SH-SY5Y (cell line): Measurements from ENCODE around the gene STAC2.

Experiments
- GATA2 ChIP-seq: IDR thresholded peaks from 2 replicates; pipeline ENCODE4 v1.6.1; 2011; ENCODE audit warnings: mild to moderate bottlenecking, low read depth, low read length
- GATA3 ChIP-seq: IDR thresholded peaks from 2 replicates; pipeline ENCODE4 v1.6.1; 2011; ENCODE audit warnings: low read depth, mild to moderate bottlenecking, low read length, moderate library complexity

The STAC2 gene

DNA sequence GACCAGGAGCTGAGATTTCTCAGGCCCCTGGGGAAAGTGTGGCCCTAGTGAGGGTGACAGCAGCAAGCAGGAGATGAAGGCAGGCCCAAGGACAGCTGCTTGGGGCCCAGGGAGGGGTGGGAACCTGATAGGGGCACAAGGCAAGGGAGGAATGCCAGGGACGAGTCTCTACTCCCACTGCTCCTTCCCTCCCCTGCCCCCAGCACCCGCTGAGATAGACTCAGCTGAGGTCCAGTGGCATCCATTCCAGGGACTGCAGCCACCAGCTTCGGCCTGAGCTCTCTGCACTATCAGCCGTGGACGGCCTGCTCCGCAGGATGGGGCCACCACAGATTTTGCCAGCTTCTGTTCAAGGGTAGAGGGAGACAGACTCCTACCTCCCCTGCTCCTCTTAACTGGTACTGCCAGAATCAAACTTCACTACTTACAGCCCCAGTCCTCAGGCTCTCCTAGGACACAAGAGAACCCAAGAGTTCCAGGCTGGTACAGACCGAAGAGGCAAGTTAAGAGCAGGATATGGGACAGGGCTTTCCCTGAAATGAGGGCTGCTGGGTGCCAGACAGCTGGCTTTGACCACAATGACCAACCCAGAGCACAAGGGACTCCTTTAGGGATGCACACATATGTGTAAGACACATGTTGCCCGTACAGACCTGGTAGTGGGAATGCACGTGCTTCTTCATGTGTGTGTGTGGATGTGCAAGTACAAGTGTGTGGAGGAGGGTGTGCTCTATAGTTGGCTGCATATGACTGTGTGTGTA is 33.8 kb downstream of the STAC2 start:
- no peak for TF ChIP-seq GATA2
- TF ChIP-seq GATA3: no peak

DNA sequence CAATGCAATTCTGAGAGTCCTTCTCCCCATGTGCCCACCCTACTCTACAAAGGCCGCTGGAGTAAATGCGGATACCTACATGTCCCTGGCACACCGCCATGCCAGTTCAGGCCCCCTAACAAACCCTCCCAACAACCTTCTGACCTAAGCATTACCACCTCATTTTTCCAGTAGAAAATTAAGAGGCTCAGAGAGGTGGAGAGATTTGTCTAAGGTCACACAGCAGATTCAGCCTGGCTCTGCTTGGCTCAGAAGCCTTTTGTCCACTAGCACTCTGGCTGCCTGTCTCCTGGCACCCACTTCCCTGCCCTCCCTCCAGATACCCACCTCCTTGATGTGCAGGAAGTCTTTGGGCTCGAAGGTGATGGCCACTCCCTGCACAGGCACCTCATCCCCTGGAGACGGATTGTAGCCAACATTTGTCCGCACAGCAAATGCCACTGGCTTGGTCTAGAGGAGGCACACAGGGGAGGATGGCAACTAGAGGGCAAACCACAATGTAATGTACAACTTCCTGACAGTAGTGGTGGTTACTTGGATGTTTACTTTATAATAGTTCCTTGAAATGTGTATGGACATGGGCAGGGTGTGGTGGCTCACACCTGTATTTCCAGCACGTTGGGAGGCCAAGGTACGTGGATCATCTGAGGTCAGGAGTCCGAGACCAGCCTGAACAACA is 38.5 kb downstream of the STAC2 start:
- TF ChIP-seq GATA3: no peak

DNA sequence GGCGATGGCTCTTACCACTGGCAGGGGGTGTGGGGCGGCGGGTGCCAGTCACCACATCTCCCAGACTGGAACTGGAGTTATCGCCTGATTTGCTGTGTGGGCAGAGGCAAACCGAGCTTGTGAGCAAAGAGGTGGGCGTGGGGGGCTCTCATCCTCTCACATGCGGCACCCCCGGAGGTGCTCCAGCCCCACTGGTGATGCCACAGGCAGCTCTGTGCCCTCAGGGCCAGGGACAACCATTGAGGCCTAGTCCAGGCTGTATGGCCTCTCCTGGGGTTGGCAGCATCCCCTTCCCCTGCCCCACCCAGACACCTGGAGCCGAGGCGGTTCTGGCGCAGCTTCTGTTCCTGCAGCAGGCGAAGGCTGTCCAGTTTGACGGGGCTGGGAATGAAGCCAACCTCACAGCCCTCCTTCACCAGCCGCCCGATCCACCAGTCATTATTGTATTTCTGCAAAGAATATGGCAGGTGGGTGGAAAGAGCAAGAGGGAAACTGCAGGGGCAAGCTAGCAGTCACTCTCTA is 39.2 kb downstream of the STAC2 start:
- TF ChIP-seq GATA2: no peak
- TF ChIP-seq GATA3: no peak

DNA sequence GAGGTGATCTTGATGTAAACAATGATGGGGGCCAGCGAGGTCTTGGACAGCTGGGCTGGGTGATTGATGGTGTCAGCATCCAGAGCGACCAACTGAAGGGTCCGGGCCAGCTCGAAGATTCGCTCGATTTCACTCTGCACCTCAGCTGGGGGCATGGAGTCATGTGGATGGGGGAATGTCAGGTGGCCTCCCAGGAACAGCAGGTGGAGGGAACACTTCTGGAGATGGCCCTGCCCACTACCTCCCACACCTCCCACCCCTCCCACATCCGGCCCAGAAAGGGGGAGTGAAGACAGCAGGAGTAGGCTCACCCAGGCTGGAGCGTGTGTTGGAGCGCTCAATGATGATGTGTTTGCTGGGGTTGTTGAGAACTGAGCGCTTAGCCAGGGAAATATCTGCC is 42.0 kb downstream of the STAC2 start:
- TF ChIP-seq GATA2 (no peak), GATA3 (no peak)

DNA sequence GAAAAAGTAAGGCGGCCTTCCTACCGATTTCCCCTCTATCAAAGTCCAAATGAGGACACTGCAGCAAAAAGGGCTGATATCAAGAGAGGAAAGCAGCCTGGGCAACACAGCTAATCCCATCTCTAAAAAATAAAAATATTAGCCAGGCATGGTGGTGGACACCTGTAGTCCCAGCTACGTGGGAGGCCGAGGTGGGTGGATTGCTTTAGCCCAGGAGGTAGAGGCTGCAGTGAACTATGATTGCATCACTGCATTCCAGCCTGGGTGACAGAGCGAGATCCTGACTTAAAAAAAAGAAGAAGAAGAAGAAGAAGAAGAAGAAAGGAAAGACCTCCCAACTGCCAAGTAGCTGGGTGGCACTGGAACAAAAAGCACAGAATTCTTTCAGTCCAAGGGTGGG is 42.7 kb downstream of the STAC2 start:
- TF ChIP-seq GATA3 (no peak), GATA2 (no peak)

DNA sequence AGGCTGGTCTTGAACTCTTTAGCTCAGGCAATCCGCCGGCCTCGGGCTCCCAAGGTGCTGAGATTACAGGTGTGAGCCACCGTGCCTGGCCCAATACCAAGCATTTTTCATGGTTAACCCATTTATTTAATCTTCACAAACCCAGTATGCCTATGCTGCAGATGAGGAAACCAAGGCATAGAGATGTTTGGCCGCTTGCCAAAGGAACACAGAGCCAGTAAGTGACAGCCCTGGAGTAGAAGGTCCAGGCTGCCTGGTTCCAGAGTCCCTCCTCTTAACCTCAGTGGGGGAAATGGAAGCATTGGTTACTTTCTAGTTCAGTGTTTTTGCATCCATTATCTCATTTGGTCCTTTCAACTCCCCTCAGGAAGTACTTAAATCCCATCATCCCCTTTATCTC is 44.4 kb downstream of the STAC2 start:
- TF ChIP-seq GATA2: no peak
- no peak for TF ChIP-seq GATA3

DNA sequence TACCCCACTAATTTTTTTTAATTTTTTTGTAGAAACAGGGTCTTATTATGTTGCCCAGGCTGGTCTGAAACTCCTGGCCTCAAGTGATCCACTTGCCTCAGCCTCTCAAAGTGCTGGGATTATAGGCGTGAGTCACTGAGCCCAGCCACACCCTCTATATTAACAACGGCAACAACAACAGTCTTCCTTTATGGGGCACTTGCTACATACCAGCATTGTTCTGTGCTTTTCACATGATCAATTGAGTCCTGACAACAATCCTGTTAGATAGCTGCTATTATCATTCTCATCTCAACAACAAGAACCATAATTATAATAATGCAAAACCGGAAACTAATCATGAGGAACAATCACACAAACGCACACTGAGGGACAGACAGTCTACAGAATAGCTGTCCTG is 47.2 kb downstream of the STAC2 start:
- TF ChIP-seq GATA2: no peak
- TF ChIP-seq GATA3: no peak

DNA sequence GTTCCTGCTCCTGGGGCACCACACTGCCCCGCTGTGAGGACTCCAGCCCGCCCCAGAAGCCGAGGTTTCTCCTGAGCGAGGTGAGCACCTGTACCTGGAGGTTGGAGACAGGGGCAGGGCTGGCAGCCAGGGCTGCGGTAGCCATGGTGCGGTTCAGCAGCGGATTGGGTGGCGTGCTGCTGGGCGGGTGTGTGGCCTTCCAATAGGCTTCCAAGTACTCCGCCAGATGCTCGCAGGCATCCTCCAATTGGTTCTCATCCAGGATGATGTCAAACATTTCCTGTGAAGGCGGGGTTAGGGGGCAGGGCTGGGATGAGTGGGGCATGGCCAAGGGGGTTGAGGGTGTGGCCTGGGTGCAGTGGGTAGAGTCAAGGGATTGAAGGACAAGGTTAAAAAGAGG is 48.5 kb downstream of the STAC2 start:
- TF ChIP-seq GATA2: no peak
- no peak for TF ChIP-seq GATA3

DNA sequence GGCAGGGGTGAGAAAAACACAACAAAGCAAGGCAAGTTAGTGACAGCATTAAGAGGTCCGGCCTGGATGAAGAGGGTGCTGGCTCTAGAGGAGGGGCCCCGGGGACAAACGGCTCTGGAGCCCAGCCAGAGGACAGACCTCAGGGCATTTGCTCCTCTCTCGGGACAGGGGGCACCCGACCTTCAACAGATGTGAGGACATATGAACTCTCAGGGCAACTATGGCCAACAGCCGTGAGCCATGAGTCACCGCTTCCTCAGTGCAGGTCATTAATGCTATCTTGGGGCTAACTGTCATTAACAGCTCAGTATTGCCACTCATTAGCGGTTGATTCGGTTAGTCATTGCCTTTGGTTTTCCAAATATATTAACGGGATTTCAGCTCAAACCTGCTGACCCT is 50.1 kb downstream of the STAC2 start:
- TF ChIP-seq GATA2 (no peak), GATA3 (no peak)

DNA sequence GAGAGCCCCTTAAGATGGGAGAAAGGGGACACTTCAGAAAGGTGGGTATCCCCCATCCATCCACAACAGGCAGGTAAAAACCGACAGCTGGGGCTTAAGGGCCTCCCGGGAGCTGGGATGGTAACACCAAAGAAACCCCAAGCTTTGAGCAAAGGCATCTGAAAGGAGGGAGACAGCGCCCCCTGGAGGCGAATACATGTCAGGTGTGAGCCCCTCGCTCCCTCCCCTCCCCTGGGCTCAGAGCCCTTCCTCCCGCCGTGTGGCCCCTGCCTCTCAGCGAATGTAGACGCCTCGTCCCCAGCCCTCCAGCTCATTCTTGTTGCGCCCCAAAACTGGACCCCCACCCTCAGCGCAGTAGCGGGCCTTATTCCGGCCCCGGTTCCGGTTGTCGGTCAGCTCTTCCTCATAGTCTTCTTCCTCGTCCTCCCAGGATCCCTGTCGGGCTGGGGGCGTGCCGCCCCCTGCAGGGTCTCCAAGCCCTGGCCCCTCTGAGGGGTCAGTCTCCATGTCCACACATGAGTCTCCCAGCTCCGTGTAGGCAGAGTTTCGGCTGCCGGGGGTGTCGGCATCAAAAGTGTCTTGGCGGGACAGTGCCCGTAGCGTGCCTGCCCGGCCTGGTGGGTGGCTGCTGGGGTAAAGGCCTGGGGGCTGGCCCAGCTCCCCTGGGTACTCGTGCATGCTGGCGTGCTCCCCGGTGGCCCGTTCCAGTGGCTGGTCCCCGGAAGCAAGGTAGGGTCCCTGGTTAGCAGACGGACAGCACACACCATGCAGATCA is 50.6 kb downstream of the STAC2 start:
- TF ChIP-seq GATA2 (no peak), GATA3 (no peak)

DNA sequence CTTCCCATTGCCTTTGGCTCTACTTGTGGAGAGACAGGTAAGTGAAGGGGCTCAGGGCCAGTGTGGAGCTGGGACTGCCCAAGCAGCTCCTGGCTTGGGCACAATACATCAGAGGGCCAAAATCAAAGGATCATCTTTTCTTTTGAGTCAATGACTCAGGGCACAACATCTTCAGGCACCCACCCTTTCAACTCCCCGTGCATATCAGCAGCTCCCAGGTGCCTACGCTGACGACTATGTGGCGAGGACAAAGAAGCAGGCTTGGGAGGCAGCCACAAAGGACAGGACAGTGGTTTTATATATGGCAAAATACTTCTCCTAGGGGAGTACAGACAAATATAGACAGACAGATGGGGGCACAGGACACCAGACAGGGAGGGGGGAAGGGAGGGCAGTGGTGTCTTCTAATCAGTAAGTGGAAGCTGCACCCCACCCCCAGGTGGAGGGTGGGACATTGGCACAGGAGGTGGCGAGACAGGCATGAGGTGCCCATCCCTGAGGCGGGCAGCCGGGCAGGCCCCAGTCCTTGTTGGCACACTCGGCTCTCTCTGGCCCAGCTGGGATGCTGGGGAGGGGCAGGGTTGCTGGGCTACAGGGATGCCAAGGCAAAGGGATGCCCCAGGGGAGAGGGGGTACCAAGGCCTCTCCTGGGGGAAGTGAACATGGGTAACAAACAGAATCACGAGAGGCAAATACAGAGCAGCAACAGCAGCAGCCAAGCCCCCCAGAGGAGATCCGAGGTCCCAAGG is 52.0 kb downstream of the STAC2 start:
- no peak for TF ChIP-seq GATA2
- TF ChIP-seq GATA3: no peak

DNA sequence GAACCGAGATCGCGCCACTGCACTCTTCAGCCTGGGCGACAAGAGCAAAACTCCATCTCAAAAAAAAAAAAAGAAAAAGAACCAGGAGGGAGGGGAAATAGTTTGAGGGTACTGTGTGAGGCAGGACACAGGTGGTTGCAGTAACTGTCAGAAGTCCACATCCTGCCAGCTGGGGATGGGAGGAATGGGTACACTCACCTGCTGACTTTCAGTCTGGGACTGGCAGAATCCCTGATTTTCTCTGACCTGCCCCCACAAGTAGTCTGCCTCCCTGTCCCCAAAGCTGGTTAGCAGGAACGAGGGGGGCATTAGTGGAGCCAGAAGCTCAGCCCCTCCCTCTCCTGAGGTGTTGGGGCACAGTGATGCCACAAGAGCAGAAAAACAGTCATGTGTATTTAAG is 52.7 kb downstream of the STAC2 start:
- TF ChIP-seq GATA3 (no peak), GATA2 (no peak)

DNA sequence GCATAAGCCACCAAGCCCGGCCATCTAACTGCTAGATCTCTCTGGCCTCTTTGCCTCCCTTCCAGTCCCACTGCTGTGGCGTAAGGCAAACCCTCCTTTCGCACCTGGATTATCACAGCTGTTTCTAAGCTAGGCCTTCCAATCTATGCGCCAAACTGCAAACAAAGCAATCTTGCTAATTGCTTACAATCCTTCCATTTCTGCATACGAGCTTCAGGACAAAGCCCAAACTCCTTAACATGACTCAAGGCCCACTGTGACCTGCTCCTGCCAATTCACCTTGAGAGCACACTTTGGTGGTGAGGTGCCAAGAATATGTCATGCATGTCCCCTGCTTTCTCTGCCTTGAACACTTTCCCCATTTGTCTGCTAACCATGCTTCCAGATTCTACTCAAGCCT is 53.8 kb downstream of the STAC2 start:
- TF ChIP-seq GATA3: no peak
- TF ChIP-seq GATA2: no peak

DNA sequence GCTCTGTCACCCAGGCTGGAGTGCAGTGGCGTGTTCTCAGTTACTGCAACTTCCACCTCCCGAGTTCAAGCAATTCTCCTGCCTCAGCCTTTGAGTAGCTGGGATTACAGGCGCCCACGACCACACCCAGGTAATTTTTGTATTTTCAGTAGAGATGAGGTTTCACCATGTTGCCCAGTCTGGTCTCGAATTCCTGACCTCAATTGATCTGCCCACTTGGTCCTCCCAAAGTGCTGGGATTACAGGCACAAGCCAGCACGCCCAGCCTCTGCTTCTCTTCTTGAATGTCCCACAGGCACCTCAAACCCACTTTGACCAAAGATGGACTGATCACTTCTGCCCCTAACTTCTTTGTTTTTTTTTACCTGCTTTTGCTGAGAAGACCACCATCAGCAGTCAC is 55.2 kb downstream of the STAC2 start:
- TF ChIP-seq GATA3 (no peak), GATA2 (no peak)
